HK-2 (cell line): ENCODE data around the gene SLC38A1.
"Not testable (repeated sequence)": the region's sequence is repeated elsewhere in the genome, so short reads cannot be mapped to it uniquely, and the experiment has no call there.

ENCODE experiments used
- DNase-seq: peaks from one replicate; pipeline ENCODE4 v3.0.0-alpha.2; 2018; ENCODE audit not compliant: unreplicated experiment

Gene SLC38A1

DNA sequence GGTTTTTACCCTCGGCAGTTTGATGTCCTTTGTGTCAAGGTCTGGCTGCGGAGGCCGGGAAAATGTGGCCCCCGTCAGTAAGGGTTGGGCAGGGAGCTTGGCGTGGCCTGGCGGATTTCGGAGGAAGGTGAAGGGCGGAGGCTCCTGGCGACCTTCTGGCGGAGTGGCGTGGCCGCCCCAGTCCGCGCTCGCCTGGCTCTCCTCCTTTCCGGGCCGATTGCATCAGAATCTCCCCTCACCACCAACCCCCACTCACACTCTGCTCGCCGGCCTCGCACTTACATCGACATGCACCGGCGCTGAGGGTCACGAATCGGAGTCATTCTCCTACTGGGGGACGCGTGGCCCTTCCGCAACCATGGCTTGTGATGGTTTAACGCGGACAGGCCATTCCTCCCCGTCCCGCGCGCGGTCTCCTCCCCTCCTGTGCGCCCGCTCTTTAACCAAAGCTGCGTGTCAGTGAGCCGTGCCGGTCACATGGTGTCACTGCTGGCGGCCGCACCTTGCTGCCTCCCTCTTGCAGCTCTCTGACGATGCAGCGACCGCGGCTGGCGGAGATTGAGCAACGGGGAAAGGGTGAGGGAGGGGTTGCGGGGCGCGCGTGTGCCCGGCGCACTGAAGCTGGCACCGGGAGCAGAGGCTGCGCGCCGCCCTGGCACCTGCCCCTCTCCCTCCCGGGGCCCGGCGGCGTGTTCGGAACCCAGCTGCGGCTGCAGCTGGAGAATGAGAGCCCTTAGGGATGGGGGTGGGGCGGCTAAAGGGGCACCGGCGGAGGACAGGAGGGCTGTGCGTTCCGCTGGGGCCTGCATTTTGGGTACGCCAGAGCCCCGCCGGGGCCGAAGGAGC lies at the start of gene SLC38A1:
SLC38A1 (minus strand) TSS at position 461 of the 846 bp plus-strand sequence. CDS start 29,243 bp downstream, outside the sequence.
- peak; percentile 87 for DNase-seq

DNA sequence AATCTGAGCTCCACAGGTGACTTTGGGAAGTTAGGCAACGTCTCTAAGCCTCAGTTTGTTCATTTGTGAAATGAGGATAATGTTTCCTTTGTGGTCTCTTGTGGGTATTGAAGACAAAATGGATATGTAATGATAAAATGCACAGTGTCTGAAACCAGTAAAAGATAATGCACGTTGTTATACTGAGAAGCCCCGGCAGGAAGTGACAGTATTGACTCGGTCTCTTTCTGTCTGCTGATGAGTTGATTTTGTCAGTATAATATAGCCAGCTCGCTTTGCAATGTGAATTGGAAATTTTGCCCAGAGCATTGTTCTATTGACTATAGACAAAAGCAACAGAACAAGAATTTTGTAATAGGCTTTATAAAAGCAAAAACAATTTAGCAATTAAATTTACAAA lies 49.2 kb upstream of the SLC38A1 start:
- DNase-seq = no peak

DNA sequence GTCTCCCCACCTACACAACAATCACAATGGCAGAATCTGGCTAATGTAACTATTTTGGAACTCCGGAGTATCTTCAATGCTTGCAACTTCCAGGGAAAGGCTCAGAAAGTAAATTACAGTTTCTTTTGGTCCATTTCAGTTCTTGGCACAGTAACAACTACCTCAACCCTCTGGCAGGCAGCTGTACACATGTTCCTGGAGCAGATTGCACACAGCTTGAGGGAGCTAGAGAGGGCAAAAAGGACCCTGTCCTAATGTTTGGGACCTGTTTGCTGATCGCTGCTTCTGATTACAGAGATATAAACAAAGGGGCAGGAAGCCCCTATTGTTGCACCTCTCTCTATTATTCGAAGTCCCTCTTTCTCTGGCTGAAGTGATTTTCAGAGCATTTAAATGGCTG lies 35.2 kb upstream of the SLC38A1 start:
- no peak for DNase-seq

DNA sequence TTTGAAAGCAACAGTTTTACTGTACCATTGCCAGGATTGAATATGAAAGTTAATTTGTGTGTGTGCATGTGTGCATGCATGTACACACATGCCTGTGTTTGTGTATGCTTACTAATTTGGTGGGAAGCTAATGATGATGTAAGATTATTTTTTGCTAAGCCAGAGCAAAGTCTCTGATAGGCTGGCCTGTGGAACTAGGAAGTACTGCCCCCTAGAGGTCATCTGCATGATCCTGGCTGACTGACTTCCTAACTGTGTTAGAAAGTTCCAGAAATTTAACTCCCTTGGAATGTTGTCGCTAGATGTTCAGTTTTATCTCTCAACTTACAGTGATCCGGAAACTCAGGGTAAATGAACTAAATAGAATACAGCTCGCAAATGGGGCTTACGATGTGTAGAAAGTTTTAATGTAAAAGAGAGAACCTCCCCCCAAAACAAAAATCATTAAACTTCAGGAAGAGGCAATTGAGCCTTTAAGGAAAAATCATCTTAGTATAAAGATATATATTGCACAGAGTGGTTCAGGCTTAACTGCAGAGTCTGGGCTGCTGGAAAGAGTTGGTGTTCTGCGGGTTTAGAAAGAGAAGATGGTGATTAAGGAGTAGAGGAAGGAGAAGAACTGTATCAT lies 34.3 kb upstream of the SLC38A1 start:
- DNase-seq = no peak

DNA sequence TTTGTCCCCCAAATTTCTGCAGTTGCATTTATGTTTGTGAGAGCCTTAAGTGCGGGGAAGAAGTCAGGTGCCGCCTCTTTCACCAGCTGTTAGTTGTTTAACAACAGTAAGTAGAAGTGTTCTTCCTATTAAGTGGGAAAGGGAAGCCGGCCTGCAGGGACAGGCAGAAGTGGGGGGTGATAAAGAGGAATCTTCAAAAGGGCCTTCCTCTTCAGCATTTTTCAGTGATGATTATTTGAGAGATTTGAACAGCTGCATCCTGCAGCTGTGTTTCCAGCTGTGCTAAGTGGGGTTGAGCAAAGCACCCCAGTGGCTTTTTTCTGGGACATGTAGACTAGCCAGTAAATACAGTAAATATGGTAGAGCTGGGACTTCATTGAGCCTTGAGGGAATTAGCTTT lies 32.1 kb upstream of the SLC38A1 start:
- no peak for DNase-seq

DNA sequence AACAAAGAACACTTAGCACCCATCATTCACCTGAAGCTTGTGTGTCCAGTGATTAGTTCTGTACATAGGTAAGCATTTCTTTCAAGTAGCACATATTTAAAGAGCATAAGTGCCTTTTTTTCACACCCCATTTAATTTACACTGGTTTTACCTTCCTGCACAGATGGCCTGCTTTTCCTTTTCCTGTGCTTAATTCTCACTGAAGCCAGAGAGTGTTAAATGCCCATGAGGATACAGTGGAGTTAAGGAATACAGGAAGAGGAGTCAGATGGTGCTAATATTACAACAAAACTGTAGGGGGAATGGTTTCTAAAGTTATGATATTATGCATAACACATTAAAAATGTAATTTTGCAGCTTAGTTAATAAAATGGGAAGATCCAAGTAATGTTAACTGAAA lies 31.0 kb upstream of the SLC38A1 start:
- no peak for DNase-seq

DNA sequence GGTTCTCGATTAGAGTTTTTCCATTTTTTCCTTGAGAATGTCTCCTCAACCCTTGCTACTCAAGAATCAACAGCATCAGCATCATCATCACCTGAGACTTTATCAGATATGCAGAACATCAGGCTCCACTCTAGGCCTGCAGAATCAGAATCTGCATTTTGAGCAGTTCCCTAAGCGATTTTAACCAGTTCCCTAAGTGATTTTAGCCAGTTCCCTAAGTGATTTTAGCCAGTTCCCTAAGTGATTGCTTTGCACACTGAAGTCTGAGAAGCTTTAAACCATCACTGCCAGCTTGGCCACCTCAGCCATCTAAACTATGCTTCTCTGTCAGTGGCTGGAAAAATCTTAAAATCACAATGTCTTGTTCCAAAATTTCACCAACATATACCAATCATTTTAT lies 29.4 kb upstream of the SLC38A1 start:
- no peak for DNase-seq

DNA sequence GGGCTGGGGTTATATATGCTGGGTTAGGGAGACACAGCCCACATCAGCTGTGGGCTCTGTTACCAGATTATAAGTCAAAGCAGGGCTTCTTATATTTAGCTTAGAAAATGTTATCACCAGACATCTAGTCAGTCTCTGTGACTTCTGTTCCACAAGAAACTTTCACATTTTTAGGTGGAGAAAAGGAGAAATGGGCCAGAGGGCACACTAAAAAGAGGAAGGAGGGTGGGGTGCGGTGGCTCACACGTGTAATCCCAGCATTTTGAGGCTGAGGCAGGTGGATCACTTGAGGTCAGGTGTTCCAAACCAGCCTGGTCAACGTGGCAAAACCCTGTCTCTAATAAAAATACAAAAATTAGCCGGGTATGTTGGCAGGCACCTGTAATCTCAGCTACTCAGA lies 28.0 kb upstream of the SLC38A1 start:
- no peak for DNase-seq

DNA sequence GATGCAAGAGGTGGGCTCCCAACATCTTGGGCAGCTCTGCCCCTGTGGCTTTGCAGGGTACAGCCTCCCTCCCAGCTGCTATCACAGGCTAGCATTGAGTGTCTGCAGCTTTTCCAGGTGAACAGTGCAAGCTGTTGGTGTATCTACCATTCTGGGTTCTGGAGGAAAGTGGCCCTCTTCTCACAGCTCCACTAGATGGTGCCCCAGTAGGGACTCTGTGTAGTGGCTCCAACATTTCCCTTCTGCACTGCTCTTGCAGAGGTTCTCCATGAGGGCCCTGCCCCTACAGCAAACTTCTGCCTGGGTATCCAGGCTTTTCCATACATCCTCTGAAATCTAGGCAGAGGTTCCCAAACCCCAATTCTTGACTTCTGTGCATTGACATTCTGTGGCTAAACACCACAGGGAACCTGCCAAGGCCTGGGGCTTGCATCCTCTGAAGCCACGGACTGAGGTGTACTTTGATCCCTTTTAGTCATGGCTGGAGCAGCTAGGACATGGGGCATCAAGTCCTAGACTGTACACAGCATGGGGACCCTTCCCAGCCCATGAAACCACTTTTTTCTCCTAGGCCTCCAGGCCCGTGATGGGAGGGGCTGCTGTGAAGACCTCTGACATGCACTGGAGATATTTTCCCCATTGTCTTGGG lies 24.0 kb upstream of the SLC38A1 start:
- DNase-seq = no peak

DNA sequence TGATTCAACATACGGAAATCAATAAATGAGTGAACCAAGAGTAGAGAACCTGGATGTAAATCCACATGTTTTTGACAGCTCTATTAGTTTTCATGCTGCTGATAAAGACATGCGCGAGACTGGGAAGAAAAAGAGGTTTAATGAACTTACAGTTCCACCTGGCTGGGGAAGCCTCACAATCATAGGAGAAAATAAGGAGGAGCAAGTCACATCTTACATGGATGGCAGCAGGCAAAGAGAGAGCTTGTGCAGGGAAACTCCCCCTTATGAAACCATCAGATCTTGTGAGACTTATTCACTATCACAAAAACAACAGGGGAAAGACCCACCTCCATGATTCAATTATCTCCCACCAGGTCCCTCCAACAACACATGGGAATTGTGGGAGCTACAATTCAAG lies 23.1 kb upstream of the SLC38A1 start:
- DNase-seq = not testable (repeated sequence)

DNA sequence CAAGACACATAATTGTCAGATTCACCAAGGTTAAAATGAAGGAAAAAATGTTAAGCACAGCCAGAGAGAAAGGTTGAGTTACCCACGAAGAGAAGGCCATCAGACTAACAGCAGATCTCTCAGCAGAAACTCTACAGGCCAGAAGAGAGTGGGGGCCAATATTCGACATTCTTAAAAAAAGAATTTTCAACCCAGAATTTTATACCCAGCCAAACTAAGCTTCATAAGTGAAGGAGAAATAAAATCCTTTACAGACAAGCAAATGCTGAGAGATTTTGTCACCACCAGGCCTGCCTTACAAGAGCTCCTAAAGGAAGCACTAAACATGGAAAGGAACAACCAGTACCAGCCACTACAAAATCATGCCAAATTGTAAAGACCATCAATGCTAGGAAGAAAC lies 16.3 kb upstream of the SLC38A1 start:
- not testable (repeated sequence) for DNase-seq

DNA sequence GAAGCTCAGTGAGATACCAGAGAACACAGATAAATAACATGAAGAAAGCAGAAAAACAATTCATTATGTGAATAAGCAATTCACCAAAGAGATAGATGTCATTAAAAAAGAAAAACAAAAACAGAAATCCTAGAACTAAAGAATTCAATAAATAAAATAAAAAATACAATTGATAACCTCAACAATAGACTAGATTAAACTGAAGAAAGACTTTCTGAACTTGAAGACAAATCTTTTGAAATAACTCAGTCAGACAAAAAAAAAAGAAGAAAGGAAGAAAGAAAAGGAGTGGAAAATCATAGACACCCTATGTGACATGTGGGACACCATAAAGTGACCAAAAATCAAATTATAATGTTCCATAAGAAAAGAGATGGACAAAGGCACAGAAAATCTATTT lies 14.0 kb upstream of the SLC38A1 start:
- no peak for DNase-seq

DNA sequence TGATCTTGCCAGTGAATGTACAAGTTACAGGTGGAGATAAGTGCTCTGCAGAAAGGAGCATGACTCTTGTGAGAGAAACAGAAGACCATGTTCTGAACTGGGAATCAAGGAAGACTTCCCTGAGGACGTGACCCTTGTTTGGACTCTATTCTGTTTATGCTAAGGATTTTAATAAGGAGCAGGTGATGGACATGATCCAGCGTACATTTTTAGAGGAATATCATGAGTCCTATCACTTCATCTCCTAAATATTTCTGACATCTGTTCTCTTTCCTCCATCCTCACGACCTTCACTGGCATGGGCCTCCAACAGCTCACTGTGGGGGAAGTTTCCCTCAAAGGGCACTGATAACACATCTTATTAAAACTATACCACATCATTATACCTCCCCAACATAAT lies 7.9 kb upstream of the SLC38A1 start:
- DNase-seq = no peak

DNA sequence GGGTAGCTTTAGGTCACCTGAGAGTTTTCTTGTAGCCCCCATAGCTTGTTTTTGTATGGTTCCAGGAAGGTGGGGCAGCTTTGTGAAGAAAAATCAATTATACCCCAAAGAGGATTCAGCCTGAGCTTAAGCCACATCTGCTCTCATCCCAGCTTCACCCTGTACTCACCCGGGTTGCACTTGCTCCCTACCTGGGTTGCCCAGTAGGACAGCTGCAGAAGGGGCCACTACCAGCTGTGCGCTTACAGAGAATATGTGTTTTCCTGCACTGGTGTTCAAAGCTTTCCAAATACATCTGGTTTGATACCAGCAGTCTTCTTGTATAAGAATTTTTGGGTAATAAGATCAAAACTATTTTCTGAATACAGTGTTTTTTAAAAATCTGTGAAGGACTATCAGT lies 3.0 kb upstream of the SLC38A1 start:
- DNase-seq = no peak

DNA sequence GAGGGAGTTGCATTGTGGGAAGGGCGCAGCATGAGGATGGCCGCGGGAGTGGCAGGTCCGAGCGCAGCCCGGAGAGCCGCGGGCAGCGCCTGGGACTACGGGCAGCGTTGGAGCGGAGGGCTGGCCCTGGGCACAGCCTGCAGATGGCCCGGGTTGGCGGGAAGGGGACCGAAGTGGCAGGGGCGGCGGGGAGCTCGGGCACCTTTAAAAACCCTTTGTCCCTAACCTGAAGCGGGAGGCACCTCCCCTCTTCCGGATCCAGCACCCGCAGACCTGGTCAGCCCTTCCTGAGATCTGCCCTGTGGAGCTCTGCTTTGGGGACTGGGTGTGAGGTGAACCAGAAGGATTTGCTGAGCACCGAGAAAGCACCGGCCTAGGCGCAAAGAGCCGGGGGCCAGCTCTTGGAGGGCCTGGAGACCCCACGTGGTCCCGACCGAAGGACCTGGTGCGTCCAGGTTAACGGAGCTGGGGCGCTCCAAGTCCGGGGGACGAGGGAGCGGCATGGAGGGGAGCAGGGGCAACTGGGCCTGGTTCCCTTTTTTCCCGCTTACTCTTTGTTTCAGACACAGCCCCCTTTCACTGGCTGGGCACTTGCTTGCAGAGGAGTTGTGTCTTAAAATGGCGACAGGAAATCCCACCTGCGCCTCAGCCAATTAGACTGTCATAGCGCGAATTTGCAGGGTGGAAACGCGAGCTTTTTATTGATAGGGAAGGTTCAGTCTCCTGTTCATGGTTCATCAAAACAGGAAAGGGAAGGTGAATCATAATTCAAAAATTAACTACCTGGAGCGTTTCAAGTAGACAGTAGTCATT lies 792 bp upstream of the SLC38A1 start:
- DNase-seq = peak; percentile 73

DNA sequence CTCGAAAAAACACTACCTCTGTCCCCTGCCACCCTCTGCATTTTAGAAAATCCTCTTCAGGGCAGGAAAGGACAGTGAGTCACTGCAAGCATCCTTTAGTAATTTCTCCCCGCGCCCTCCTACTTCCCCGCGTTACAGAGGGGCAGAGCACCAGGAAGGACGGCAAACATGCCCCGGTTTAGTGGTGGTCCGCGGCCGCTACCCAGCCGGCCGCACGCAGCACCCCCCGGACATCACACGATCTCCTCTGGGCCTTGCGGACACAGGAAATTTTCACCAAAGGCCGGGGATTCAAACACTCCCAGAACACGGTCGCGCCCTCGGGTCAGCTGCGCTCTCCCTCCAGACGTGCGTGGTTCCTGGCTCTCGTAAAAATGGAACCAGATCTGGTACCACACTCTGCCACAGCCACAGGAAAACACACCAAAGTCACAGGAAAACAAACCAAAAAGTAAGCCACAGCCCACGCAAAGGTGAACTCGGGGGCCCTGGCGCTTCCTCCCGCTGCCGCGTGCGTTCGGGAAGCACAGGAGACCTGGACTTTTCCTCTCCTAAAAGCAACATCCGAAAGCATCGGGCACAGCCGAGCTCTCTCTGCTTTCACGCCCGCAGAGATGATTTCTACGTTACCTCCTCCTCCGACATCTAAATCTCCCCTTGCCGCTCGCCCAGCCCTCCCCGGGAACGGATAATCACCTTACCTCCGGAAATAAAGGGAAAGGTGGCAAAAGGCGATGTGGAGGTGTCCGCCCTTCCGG lies 839 bp downstream of the SLC38A1 start:
- DNase-seq = peak; percentile 57

DNA sequence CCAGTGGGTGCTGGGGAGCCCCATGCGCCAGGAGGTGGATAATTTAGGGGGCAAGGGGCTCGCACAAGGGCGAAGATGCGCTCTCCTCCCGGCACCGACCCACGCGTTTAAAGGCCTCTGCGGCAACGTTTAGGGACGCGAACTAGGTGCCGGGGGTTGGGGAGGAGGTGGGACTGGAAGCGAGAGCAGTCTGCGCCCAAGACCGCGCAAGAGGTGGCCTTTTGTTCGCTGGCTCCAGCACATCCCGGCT lies 1.3 kb downstream of the SLC38A1 start:
- DNase-seq = no peak

DNA sequence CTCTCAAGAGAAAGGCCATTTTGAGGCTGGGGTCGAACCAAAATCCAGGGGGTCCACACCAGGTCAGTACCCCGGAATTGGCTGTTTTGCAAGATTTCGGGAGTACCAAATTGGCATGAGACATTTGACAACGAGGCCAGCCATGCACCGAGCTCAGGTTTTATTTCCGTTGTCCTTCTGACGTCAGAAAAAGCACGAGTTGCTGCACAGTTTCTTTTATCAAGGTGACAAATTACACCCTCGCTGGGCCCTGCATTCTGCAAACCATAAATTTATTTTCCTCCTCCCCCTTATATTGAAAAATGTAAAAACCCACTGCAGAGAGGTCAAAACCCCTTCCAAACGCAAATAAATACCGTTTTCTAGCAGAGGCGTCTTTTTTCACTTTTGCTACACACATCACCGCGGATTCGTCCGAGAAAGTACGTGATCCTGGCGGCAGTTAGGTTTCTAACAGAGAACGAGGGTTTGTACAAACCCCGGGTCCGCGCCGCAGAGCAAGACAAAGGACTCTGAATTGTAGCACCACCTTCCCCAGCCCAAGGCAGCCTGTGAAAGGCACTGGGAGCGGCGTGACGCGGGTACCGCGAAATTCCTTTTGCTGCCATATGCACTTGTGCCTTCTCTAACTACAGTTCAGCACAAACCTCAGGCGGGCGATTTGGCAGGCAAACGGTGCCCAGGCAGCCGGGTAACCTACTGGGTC lies 1.8 kb downstream of the SLC38A1 start:
- peak; percentile 50 for DNase-seq

DNA sequence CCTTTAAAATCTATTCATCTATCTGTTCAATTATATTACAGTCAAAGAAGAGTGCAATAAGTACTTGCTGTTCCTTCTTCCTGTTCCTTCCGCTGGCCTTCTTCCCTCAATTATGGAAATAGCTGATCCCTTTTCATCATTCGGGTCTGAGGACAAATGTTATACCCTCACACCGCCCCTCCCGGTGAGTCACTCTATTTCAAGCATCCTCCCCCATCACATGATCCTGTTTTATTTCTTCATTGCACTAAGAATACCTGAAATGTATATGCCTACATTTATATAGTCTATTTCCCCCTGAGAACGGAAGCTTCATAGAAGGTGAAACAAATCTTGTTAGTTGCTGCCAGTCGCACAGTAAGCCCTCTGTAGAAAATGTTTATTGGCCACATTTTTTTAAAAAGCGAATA lies 2.5 kb downstream of the SLC38A1 start:
- DNase-seq = peak; percentile 24

DNA sequence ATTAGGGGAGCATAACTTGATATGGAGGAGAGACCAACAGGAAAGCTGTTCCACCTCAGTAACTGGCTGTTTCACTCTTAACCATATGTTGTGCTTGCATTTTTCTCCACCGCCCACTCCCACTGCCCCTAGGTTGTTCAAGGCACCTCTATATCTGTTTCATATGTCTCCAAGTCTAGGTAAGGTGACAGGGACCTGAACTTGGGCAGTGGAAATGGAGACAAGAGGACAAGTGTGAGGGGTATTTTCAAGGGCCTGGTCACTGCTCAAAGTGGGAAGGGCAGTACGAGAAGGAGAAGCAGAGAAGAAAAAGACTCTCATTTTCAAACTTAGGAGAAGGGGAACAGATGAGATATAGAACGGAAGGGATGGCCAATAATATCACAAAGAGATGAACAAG lies 3.1 kb downstream of the SLC38A1 start:
- no peak for DNase-seq

DNA sequence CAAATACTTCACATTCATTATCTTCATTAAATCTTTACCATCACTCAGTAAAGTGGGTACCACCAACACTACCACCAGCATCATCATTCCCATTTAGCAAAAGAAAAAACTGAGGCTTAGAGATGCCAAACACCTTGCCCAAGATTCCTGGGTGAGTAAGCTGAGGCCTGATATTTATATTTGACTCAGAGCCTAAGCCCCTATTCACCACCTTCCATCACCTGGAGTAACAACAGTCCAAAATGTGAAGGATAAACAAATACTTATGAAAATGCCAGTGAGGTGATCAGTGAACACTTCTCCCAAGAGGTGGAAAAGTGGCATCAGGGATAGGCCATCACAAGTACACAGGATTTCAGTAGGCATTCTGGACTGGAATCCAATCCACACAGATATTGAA lies 3.7 kb downstream of the SLC38A1 start:
- DNase-seq = no peak
